Measurements from ENCODE around the gene CFAP70.

DNA sequence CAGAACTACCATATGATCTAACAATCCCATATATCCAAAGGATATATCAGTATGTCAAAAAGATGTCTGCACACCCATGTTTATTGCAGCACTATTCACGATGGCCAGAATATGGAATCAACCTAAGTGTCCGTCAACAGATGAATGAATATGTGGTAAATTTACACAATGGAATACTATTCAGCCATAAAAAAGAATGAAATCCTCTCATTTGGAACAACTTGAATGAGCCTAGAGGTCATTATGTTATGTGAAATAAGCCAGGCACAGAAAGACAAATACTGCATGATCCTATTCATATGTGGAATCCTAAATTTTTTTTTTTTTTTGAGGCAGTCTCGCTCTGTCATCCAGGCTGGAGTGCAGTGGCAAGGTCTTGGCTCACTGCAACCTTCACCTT, 6.3 kb upstream of the CFAP70 start:
- TF ChIP-seq EZH2 (IDR thresholded peaks at IDR 0.05; ENCODE audit: insufficient read depth, poor library complexity, severe bottlenecking), result no peak
- no peak for TF ChIP-seq EZH2phosphoT487 (IDR thresholded peaks at IDR 0.05; ENCODE audit: insufficient read depth, low read depth)

Measured in GM23248 (cell line).